NOMO-1 (cell line): ENCODE data around the gene THAP5.

Experiments
- DNase-seq, 2 experiments: peaks; one replicate each; lab custom pipeline; 2025; ENCODE audit not compliant: unreplicated experiment in 2 of 2; lab: John Stamatoyannopoulos, UW

Gene THAP5

GRCh38 chr7:108535744-108536143 lies 33.8 kb downstream of the THAP5 start:
- no peak for DNase-seq

- DNase-seq, result no peak
Measured at GRCh38 chr7:108535257-108535656, 34.2 kb downstream of the THAP5 start.

- no peak for DNase-seq
Measured at GRCh38 chr7:108533712-108534111, 35.8 kb downstream of the THAP5 start.

- no peak for DNase-seq
Measured at GRCh38 chr7:108529341-108529740, 40.2 kb downstream of the THAP5 start.

- DNase-seq, result no peak
Measured at GRCh38 chr7:108528183-108528712, 41.3 kb downstream of the THAP5 start.

- no peak for DNase-seq
Measured at GRCh38 chr7:108526768-108527017, 42.8 kb downstream of the THAP5 start.

GRCh38 chr7:108525985-108526767 lies 43.3 kb downstream of the THAP5 start, which contains the start of gene PNPLA8:
TSS of gene PNPLA8 (minus strand) at chr7:108526135. CDS start at chr7:108515491, 10,644 bp downstream.
- peak; percentile 91 to 96 for DNase-seq

- DNase-seq, result peak; percentile 15 to 46
Measured at GRCh38 chr7:108525327-108525984, 44.0 kb downstream of the THAP5 start.

GRCh38 chr7:108522780-108523179 lies 46.7 kb downstream of the THAP5 start:
- DNase-seq, result no peak

- no peak for DNase-seq
Measured at GRCh38 chr7:108517951-108518350, 51.6 kb downstream of the THAP5 start.

- DNase-seq, result peak in 1 of 2 experiments; percentile 31
Measured at GRCh38 chr7:108515630-108516029, 53.9 kb downstream of the THAP5 start.

- no peak for DNase-seq
Measured at GRCh38 chr7:108515013-108515412, 54.5 kb downstream of the THAP5 start.
